HCEC 1CT (cell line): ENCODE measurements around the gene UPP1.
"Not testable (repeated sequence)": the region's sequence is repeated elsewhere in the genome, so short reads cannot be mapped to it uniquely, and the experiment has no call there.

ENCODE experiments used
- DNase-seq: peaks from one replicate; pipeline ENCODE4 v3.0.0-alpha.2; 2017

UPP1 gene

GRCh38 chr7:48089046-48090003, at the start of gene UPP1:
Gene UPP1, plus strand, starts transcription at chr7:48089265. Its CDS starts 5,519 bp downstream, at chr7:48094784.
- peak; percentile 20 for DNase-seq

- DNase-seq, result no peak
Measured at GRCh38 chr7:48040944-48041652, 48.0 kb upstream of the UPP1 start.

- DNase-seq, result peak; percentile 62
Measured at GRCh38 chr7:48041653-48041970, 47.5 kb upstream of the UPP1 start.

GRCh38 chr7:48042216-48042615, 46.8 kb upstream of the UPP1 start:
- DNase-seq, result peak; percentile 10

GRCh38 chr7:48042636-48043035, 46.4 kb upstream of the UPP1 start:
- DNase-seq, result no peak

- no peak for DNase-seq
Measured at GRCh38 chr7:48045195-48045765, 43.8 kb upstream of the UPP1 start.

- DNase-seq, result no peak
Measured at GRCh38 chr7:48046458-48046857, 42.6 kb upstream of the UPP1 start.

GRCh38 chr7:48048113-48048512, 41.0 kb upstream of the UPP1 start:
- no peak for DNase-seq

- DNase-seq, result no peak
Measured at GRCh38 chr7:48049850-48050249, 39.2 kb upstream of the UPP1 start.

GRCh38 chr7:48052748-48053147, 36.3 kb upstream of the UPP1 start:
- peak; percentile 57 for DNase-seq

GRCh38 chr7:48053736-48054135, 35.3 kb upstream of the UPP1 start:
- DNase-seq, result no peak

- no peak for DNase-seq
Measured at GRCh38 chr7:48058990-48059389, 30.1 kb upstream of the UPP1 start.

GRCh38 chr7:48059706-48060105, 29.4 kb upstream of the UPP1 start:
- no peak for DNase-seq

GRCh38 chr7:48063985-48064384, 25.1 kb upstream of the UPP1 start:
- no peak for DNase-seq

GRCh38 chr7:48067475-48067874, 21.6 kb upstream of the UPP1 start:
- DNase-seq, result no peak

GRCh38 chr7:48074204-48074654, 14.8 kb upstream of the UPP1 start:
- DNase-seq, result peak; percentile 46

GRCh38 chr7:48077423-48077822, 11.6 kb upstream of the UPP1 start:
- no peak for DNase-seq

GRCh38 chr7:48078470-48078869, 10.6 kb upstream of the UPP1 start:
- no peak for DNase-seq

GRCh38 chr7:48082378-48082777, 6.7 kb upstream of the UPP1 start:
- not testable (repeated sequence) for DNase-seq

- DNase-seq, result peak; percentile 75
Measured at GRCh38 chr7:48083114-48083830, 5.8 kb upstream of the UPP1 start.

GRCh38 chr7:48084727-48085432, 4.2 kb upstream of the UPP1 start:
- peak; percentile 99 for DNase-seq

GRCh38 chr7:48085433-48085791, 3.7 kb upstream of the UPP1 start:
- DNase-seq, result no peak
